K562 (cell line): ENCODE data around the gene SLAMF9. TPM values are rescaled to one million over a fixed set of nuclear protein-coding genes. Genes with fewer than 3 reads are reported as not detected.

Experiments
- DACH1 ChIP-seq: fragments of 450-650 bp; IDR thresholded peaks from 2 replicates; pipeline ENCODE4 v1.6.1; 2018; ENCODE audit not compliant: partially characterized antibody
- PHTF2 ChIP-seq: fragments of 250-450 bp; sonication (Bioruptor Pico); IDR thresholded peaks from 2 replicates; pipeline ENCODE4 v1.5.0; 2021; ENCODE audit warnings: mild to moderate bottlenecking
- POLR2AphosphoS2 ChIP-seq: IDR thresholded peaks from 2 replicates; pipeline ENCODE4 v1.6.1; 2012; ENCODE audit warnings: low read length, improper control_type of control experiment
- POLR2B ChIP-seq: fragments of 450-650 bp; IDR thresholded peaks from 2 replicates; pipeline ENCODE4 v1.6.1; 2018; ENCODE audit warnings: low read depth; ENCODE audit not compliant: partially characterized antibody
- STAG1 ChIP-seq: sonication (generic); formaldehyde crosslinking; IDR thresholded peaks from 2 replicates; pipeline ENCODE4 v1.5.0; 2020; ENCODE audit warnings: missing genetic modification reagents, borderline replicate concordance
- TBP ChIP-seq: optimal IDR thresholded peaks from 2 replicates; pipeline ENCODE3; 2011; ENCODE audit warnings: low read depth, low read length, improper control_type of control experiment
- ZFX ChIP-seq: sonication (generic); formaldehyde crosslinking; IDR thresholded peaks from 2 replicates; pipeline ENCODE4 v1.8.0; 2022; ENCODE audit warnings: mild to moderate bottlenecking, missing genetic modification reagents, moderate library complexity
- ZNF175 ChIP-seq: fragments of 200-800 bp; sonication (Bioruptor generic); IDR thresholded peaks from 2 replicates; pipeline ENCODE4 v1.6.1; 2016; ENCODE audit warnings: low read depth, mild to moderate bottlenecking, missing genetic modification characterization, missing compliant biosample characterization
- ZNF431 ChIP-seq: sonication (generic); formaldehyde crosslinking; IDR thresholded peaks from 2 replicates; pipeline ENCODE4 v1.8.0; 2022; ENCODE audit warnings: mild to moderate bottlenecking, missing genetic modification reagents
- polyA plus RNA-seq, 8 experiments: library from polyadenylated mRNA; depleted of rRNA in 4 of 8; stranded (reverse) in 5 of 8; unstranded in 3 of 8; fragments of >200 nt; fragmentation: Nextera tagmentation in 2 of 8; fragmentation: Illumina TruSeq in 1 of 8; extraction: Ambion mirVana in 2 of 8; extraction: Trizol in 1 of 8; gene quantifications; 2 replicates each; pipeline versions ENCODE4 v1.2.1 to v1.2.3, GENCODE V29; 2011 to 2014; ENCODE audit warnings: inconsistent platforms in 1 of 8, missing spikeins in 1 of 8
- total RNA-seq, 7 experiments: library from RNA; depleted of rRNA in 6 of 7; stranded (reverse); fragments of >200 nt in 6 of 7; fragmentation: Illumina TruSeq in 2 of 7; extraction: Trizol in 2 of 7; gene quantifications; 2 replicates each; pipeline versions ENCODE4 v1.2.1 to v1.2.3, GENCODE V29; 2011 to 2021; ENCODE audit warnings: low replicate concordance in 1 of 7
- TF ChIP-seq, protein P1 (sequence below): fragments of 450-650 bp; formaldehyde crosslinking; IDR thresholded peaks from 2 replicates; pipeline ENCODE4 v1.4.0; 2022; ENCODE audit warnings: missing genetic modification characterization
- TF ChIP-seq, protein P2 (sequence below): fragments of 450-650 bp; IDR thresholded peaks from 2 replicates; pipeline ENCODE4 v1.6.1; 2016; ENCODE audit warnings: borderline replicate concordance
- TF ChIP-seq, protein P3 (sequence below), 2 experiments: fragments of 250-450 bp in 1 of 2; fragments of 450-650 bp in 1 of 2; sonication (Bioruptor Pico) in 1 of 2; IDR thresholded peaks; 2 replicates each; pipeline versions ENCODE4 v1.6.1 to v1.8.0; 2016 to 2021; ENCODE audit warnings: mild to moderate bottlenecking in 2 of 2, moderate library complexity in 2 of 2, missing compliant biosample characterization in 1 of 2, missing genetic modification characterization in 1 of 2
- TF ChIP-seq, protein P4 (sequence below): fragments of 450-650 bp; IDR thresholded peaks from 2 replicates; pipeline ENCODE4 v1.6.1; 2017; ENCODE audit warnings: mild to moderate bottlenecking, moderate library complexity
- TF ChIP-seq, protein P5 (sequence below): fragments of 250-450 bp; sonication (Bioruptor Pico); IDR thresholded peaks from 2 replicates; pipeline ENCODE4 v1.5.0; 2020; ENCODE audit warnings: mild to moderate bottlenecking
- TF ChIP-seq, protein P6 (sequence below): fragments of 450-650 bp; formaldehyde crosslinking; IDR thresholded peaks from 2 replicates; pipeline ENCODE4 v1.4.0; 2020; ENCODE audit warnings: mild to moderate bottlenecking, moderate library complexity

SLAMF9 gene
- total and polyA plus RNA-seq, 9 of the 15 experiments (the other 6 are each of a cell fraction or from before 2014, with no cell fraction given): 0.13 to 0.21 TPM; not detected in 7

DNA sequence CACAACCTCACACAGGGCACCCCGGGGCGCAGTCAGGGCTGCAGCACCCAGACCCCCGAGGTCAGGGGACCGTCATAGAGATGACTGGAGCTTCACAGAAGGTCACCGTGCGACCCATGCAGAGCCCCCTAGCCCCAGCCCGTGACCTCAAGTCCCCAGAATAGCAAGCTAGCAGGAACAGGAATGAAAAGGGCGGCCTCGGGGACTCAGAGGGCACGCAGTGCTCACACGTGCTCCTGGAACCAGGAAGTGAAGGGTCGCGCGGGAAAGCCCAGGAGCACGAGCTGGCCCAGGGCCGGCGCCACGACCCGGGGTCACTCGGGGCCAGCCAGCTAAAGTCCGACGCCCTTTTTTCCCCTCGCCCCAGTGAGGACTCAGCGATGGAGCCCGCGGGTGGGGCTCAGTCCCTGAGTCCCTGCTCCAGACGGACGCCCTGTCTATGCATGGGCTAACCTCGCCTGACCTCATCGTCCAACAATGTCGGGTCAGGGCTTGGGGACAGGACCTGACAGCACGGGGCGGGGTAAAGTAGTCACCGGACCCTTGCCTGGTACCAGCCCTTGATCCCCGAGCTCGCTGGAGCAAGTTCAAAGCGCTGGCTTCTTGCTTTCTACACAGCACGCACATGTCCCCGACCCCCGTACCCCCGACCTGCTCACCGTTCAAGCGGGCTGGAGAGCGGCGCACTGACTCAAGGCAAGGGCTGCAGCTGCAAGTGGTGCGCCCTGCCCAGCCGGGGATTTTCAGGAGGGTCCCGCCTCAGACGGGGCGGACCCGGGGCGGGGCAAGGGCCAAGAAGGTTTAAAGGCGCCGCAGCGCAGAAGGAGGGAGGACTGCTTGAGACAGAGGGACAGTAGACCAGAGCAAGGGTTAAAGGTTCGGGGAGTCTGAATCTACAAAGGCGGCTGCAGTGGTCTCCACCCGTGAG lies 29.0 kb downstream of the SLAMF9 start, which contains the start of gene TAGLN2 (continued):
- 0 out of 2 replicates have a peak, but pooled peaks have one; percentile 45 for TF ChIP-seq POLR2AphosphoS2
- TF ChIP-seq ZFX (CRISPR knock-in tag): peak; percentile 61; the same call in 1 of the 2 replicates
- TF ChIP-seq, protein P1, sequence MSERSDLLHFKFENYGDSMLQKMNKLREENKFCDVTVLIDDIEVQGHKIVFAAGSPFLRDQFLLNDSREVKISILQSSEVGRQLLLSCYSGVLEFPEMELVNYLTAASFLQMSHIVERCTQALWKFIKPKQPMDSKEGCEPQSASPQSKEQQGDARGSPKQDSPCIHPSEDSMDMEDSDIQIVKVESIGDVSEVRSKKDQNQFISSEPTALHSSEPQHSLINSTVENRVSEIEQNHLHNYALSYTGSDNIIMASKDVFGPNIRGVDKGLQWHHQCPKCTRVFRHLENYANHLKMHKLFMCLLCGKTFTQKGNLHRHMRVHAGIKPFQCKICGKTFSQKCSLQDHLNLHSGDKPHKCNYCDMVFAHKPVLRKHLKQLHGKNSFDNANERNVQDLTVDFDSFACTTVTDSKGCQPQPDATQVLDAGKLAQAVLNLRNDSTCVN: no peak
- peak; percentile 36 for TF ChIP-seq DACH1
- TF ChIP-seq, protein P2, sequence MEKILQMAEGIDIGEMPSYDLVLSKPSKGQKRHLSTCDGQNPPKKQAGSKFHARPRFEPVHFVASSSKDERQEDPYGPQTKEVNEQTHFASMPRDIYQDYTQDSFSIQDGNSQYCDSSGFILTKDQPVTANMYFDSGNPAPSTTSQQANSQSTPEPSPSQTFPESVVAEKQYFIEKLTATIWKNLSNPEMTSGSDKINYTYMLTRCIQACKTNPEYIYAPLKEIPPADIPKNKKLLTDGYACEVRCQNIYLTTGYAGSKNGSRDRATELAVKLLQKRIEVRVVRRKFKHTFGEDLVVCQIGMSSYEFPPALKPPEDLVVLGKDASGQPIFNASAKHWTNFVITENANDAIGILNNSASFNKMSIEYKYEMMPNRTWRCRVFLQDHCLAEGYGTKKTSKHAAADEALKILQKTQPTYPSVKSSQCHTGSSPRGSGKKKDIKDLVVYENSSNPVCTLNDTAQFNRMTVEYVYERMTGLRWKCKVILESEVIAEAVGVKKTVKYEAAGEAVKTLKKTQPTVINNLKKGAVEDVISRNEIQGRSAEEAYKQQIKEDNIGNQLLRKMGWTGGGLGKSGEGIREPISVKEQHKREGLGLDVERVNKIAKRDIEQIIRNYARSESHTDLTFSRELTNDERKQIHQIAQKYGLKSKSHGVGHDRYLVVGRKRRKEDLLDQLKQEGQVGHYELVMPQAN: peak; percentile 54
- TF ChIP-seq, protein P3, sequence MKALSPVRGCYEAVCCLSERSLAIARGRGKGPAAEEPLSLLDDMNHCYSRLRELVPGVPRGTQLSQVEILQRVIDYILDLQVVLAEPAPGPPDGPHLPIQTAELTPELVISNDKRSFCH (CRISPR knock-in tag; IDR thresholded peaks at IDR 0.05): no peak
- TF ChIP-seq, protein P3 (tag; IDR thresholded peaks at IDR 0.05): 0 out of 2 replicates have a peak, but pooled peaks have one; percentile 70
- peak; percentile 58 for TF ChIP-seq ZNF431 (CRISPR knock-in tag)
- peak; percentile 98 for TF ChIP-seq POLR2B
- TF ChIP-seq ZNF175 (CRISPR knock-in tag): peak; percentile 51; the same call in 1 of the 2 replicates
- TF ChIP-seq, protein P4, sequence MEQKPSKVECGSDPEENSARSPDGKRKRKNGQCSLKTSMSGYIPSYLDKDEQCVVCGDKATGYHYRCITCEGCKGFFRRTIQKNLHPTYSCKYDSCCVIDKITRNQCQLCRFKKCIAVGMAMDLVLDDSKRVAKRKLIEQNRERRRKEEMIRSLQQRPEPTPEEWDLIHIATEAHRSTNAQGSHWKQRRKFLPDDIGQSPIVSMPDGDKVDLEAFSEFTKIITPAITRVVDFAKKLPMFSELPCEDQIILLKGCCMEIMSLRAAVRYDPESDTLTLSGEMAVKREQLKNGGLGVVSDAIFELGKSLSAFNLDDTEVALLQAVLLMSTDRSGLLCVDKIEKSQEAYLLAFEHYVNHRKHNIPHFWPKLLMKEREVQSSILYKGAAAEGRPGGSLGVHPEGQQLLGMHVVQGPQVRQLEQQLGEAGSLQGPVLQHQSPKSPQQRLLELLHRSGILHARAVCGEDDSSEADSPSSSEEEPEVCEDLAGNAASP: peak; percentile 92
- TF ChIP-seq, protein P5, sequence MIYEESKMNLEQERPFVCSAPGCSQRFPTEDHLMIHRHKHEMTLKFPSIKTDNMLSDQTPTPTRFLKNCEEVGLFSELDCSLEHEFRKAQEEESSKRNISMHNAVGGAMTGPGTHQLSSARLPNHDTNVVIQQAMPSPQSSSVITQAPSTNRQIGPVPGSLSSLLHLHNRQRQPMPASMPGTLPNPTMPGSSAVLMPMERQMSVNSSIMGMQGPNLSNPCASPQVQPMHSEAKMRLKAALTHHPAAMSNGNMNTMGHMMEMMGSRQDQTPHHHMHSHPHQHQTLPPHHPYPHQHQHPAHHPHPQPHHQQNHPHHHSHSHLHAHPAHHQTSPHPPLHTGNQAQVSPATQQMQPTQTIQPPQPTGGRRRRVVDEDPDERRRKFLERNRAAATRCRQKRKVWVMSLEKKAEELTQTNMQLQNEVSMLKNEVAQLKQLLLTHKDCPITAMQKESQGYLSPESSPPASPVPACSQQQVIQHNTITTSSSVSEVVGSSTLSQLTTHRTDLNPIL: no peak
- TF ChIP-seq STAG1 (CRISPR knock-in tag): 0 out of 2 replicates have a peak, but pooled peaks have one; percentile 3
- peak; percentile 94 for TF ChIP-seq TBP
- no peak for TF ChIP-seq PHTF2
- TF ChIP-seq, protein P6, sequence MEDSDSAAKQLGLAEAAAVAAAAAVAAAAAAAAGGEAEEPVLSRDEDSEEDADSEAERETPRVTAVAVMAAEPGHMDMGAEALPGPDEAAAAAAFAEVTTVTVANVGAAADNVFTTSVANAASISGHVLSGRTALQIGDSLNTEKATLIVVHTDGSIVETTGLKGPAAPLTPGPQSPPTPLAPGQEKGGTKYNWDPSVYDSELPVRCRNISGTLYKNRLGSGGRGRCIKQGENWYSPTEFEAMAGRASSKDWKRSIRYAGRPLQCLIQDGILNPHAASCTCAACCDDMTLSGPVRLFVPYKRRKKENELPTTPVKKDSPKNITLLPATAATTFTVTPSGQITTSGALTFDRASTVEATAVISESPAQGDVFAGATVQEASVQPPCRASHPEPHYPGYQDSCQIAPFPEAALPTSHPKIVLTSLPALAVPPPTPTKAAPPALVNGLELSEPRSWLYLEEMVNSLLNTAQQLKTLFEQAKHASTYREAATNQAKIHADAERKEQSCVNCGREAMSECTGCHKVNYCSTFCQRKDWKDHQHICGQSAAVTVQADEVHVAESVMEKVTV (CRISPR knock-in tag): 0 out of 2 replicates have a peak, but pooled peaks have one; percentile 3
